Fibroblast of lung (primary cell): Measurements from ENCODE around the gene TIMM8A. TPM values are rescaled to one million over a fixed set of nuclear protein-coding genes. Genes with fewer than 3 reads are reported as not detected.

Experiments used
- DNase-seq, 2 donors: peaks; one replicate each; pipeline versions ENCODE4 v3.0.0 to v3.0.0-alpha.2; 2010; ENCODE audit warnings: low read depth in 2 of 2
- H2AFZ ChIP-seq: 2 replicates; pipeline ENCODE4 v1.5.1; 2012; ENCODE audit warnings: low read length, control low read depth, inconsistent platforms
- H3K27ac ChIP-seq: 2 replicates; pipeline ENCODE4 v1.5.1; 2011; ENCODE audit warnings: low read length, control low read depth; ENCODE audit not compliant: insufficient read depth
- H3K27me3 ChIP-seq: 2 replicates; pipeline ENCODE4 v1.5.1; 2011; ENCODE audit warnings: mild to moderate bottlenecking, low read length; ENCODE audit not compliant: control insufficient read depth, insufficient read depth
- H3K36me3 ChIP-seq: 2 replicates; pipeline ENCODE4 v1.5.1; 2011; ENCODE audit warnings: low read length; ENCODE audit not compliant: control insufficient read depth, insufficient read depth
- H3K4me1 ChIP-seq: 2 replicates; pipeline ENCODE4 v1.5.1; 2011; ENCODE audit warnings: low read length; ENCODE audit not compliant: control insufficient read depth, insufficient read depth; ENCODE audit errors: extremely low read depth
- H3K4me2 ChIP-seq: 2 replicates; pipeline ENCODE4 v1.5.1; 2011; ENCODE audit warnings: low read length, control low read depth; ENCODE audit not compliant: insufficient read depth; ENCODE audit errors: extremely low read depth
- H3K4me3 ChIP-seq, 4 experiments: fragments of 200-600 bp in 1 of 4; sonication (generic) in 1 of 4; replicated peaks in 1 of 4; 2 replicates each; pipeline ENCODE4 v1.5.1; 2011 to 2016; ENCODE audit warnings: low read length in 4 of 4, low read depth in 3 of 4, mild to moderate bottlenecking in 3 of 4, control low read depth in 2 of 4, inconsistent platforms in 1 of 4, mixed read lengths in 1 of 4; ENCODE audit not compliant: insufficient read depth in 1 of 4; ENCODE audit errors: control extremely low read depth in 1 of 4
- H3K79me2 ChIP-seq: 2 replicates; pipeline ENCODE4 v1.5.1; 2012; ENCODE audit warnings: mild to moderate bottlenecking, low read length, inconsistent platforms; ENCODE audit not compliant: control insufficient read depth, insufficient read depth
- H3K9ac ChIP-seq: 2 replicates; pipeline ENCODE4 v1.5.1; 2011; ENCODE audit warnings: mild to moderate bottlenecking, low read length, control low read depth; ENCODE audit not compliant: insufficient read depth
- H3K9me3 ChIP-seq: 2 replicates; pipeline ENCODE4 v1.5.1; 2012; ENCODE audit warnings: low read depth, low read length; ENCODE audit not compliant: control insufficient read depth, insufficient read depth
- H4K20me1 ChIP-seq: 2 replicates; pipeline ENCODE4 v1.5.1; 2011; ENCODE audit warnings: low read length; ENCODE audit not compliant: control insufficient read depth, insufficient read depth; ENCODE audit errors: extremely low read depth
- CTCF ChIP-seq, 2 donors: IDR thresholded peaks in 1 of 2; conservative IDR thresholded peaks in 1 of 2; 1 replicate in 1 of 2; 2 replicates in 1 of 2; pipeline ENCODE4 v1.5.1; 2011 to 2012; ENCODE audit warnings: low read length in 2 of 2, control low read depth in 1 of 2, inconsistent platforms in 1 of 2, low read depth in 1 of 2, mild to moderate bottlenecking in 1 of 2
- EZH2 ChIP-seq: IDR thresholded peaks from 2 replicates; pipeline ENCODE4 v1.5.1; 2012; ENCODE audit warnings: low read length, control low read depth, mild to moderate bottlenecking; ENCODE audit errors: missing control alignments
- polyA minus RNA-seq: library from RNA; depleted of rRNA, polyadenylated mRNA; stranded (reverse); fragments of >200 nt; gene quantifications from 2 replicates; pipeline ENCODE4 v1.2.3, GENCODE V29; 2011; ENCODE audit warnings: low replicate concordance
- polyA plus RNA-seq, 2 donors: library from polyadenylated mRNA; depleted of rRNA in 1 of 2; stranded (reverse) in 1 of 2; unstranded in 1 of 2; fragments of >200 nt; gene quantifications; 2 replicates each; pipeline ENCODE4 v1.2.1, GENCODE V29; 2011 to 2012; ENCODE audit warnings: missing spikeins in 1 of 2
- total RNA-seq: library from RNA; depleted of rRNA; stranded (reverse); fragments of >200 nt; gene quantifications from 2 replicates; pipeline ENCODE4 v1.2.1, GENCODE V29; 2014

TIMM8A gene
- total RNA-seq (3.0 and 3.1 TPM in 2 replicates), polyA plus RNA-seq (7.7 and 12.0 TPM in 2 replicates), polyA minus RNA-seq (1.1 and 4.9 TPM in 2 replicates)
- 9.1 and 14.7 TPM in 2 replicates for polyA plus RNA-seq (2012)

- no peaks in the 10 kb centered on the region for H3K27me3 ChIP-seq
- H3K27ac ChIP-seq, result peak within 1 kb of the TSS; percentile 74
- peak within 1 kb of the TSS; percentile 64 for H3K4me2 ChIP-seq
- no peaks in the 10 kb centered on the region for H3K9me3 ChIP-seq
- H3K79me2 ChIP-seq, result peaks cover 13% of the 10 kb centered on the region
- H3K4me1 ChIP-seq, result peaks cover 2% of the 10 kb centered on the region
- peak within 1 kb of the TSS; percentile 68 for H3K9ac ChIP-seq
- peak within 1 kb of the TSS; percentile 50 to 72 (median 70) for H3K4me3 ChIP-seq
- TF ChIP-seq CTCF (conservative IDR thresholded peaks at IDR 0.05 in 1 of 2, IDR thresholded peaks at IDR 0.05 in 1 of 2; ENCODE audit: low read depth in 1 of 2, low read length in 2 of 2) (no peak), EZH2 (no peak)
- peak; percentile 63 to 68 for DNase-seq
- peak within 1 kb of the TSS; percentile 71 for H2AFZ ChIP-seq
- H4K20me1 ChIP-seq, result no peaks in the 10 kb centered on the region
- H3K36me3 ChIP-seq, result no peaks in the 10 kb centered on the region
Measured at GRCh38 chrX:101348452-101349192, at the start of gene TIMM8A. TSS of gene TIMM8A (minus strand) at chrX:101348742. CDS start at chrX:101348664, 78 bp downstream.

- Histone ChIP-seq H3K4me1 (no peaks in the 10 kb centered on the region), H2AFZ (no peak overlapping the region), H3K27me3 (no peaks in the 10 kb centered on the region), H3K27ac (no peak overlapping the region), H3K36me3 (no peaks in the 10 kb centered on the region), H3K4me3 (no peak overlapping the region), H3K9ac (no peak overlapping the region), H3K79me2 (no peaks in the 10 kb centered on the region), H3K9me3 (no peaks in the 10 kb centered on the region), H3K4me2 (no peak overlapping the region), H4K20me1 (no peaks in the 10 kb centered on the region)
- peak; percentile 18 to 20 for DNase-seq
- TF ChIP-seq EZH2, result no peak
- no peak for TF ChIP-seq CTCF (conservative IDR thresholded peaks at IDR 0.05 in 1 of 2, IDR thresholded peaks at IDR 0.05 in 1 of 2; ENCODE audit: low read depth in 1 of 2, low read length in 2 of 2)
Measured at GRCh38 chrX:101397779-101398178, 49.2 kb upstream of the TIMM8A start.

- TF ChIP-seq EZH2 (no peak), CTCF (conservative IDR thresholded peaks at IDR 0.05 in 1 of 2, IDR thresholded peaks at IDR 0.05 in 1 of 2; ENCODE audit: low read depth in 1 of 2, low read length in 2 of 2) (no peak)
- no peaks in the 10 kb centered on the region for H3K36me3 ChIP-seq
- DNase-seq, result peak in 1 of 2 donors; percentile 40
Measured at GRCh38 chrX:101395789-101396188, 47.2 kb upstream of the TIMM8A start.

More at GRCh38 chrX:101395789-101396188, 47.2 kb upstream of the TIMM8A start:
- Histone ChIP-seq H3K9me3 (no peaks in the 10 kb centered on the region), H3K4me3 (no peak overlapping the region), H3K9ac (no peak overlapping the region), H3K79me2 (peaks cover 18% of the 10 kb centered on the region), H3K4me1 (no peaks in the 10 kb centered on the region), H4K20me1 (no peaks in the 10 kb centered on the region), H3K27me3 (no peaks in the 10 kb centered on the region), H3K4me2 (no peak overlapping the region), H3K27ac (no peak overlapping the region), H2AFZ (no peak overlapping the region)
